Body of pancreas (tissue), 4 donors: ENCODE data around the gene CCL18.

Source experiments
- CTCF ChIP-seq, 7 experiments: fragments of 450-650 bp in 4 of 7; fragments of 200-600 bp in 3 of 7; sonication (generic) in 3 of 7; IDR thresholded peaks; one replicate each; pipeline ENCODE4 v1.5.1; 2016 to 2019; ENCODE audit warnings: antibody characterized with exemption in 7 of 7
- POLR2A ChIP-seq, 3 donors: fragments of 450-650 bp; IDR thresholded peaks; one replicate each; pipeline ENCODE4 v1.6.1; 2016; ENCODE audit warnings: antibody characterized with exemption in 3 of 3, mild to moderate bottlenecking in 2 of 3

- no peak for TF ChIP-seq CTCF (IDR thresholded peaks at IDR 0.05)
- TF ChIP-seq POLR2A (IDR thresholded peaks at IDR 0.05), result no peak
Measured at GRCh38 chr17:36057911-36058310, 6.2 kb upstream of the CCL18 start.
